Glutamatergic neuron (in vitro differentiated cells): ENCODE results near the gene ERBIN. TPM values are rescaled to one million over a fixed set of nuclear protein-coding genes. Genes with fewer than 3 reads are reported as not detected.
"Not testable (repeated sequence)": the region's sequence is repeated elsewhere in the genome, so short reads cannot be mapped to it uniquely, and the experiment has no call there.

ENCODE experiments used
- DNase-seq: peaks from one replicate; pipeline ENCODE4 v3.0.0; 2022
- H3K27ac Mint-ChIP-seq: one replicate; pipeline ENCODE4 v1.8.0; 2020; ENCODE audit warnings: mild to moderate bottlenecking, mixed read lengths, inconsistent platforms; ENCODE audit not compliant: unreplicated experiment
- H3K27me3 Mint-ChIP-seq: one replicate; pipeline ENCODE4 v1.8.0; 2020; ENCODE audit warnings: mild to moderate bottlenecking, moderate library complexity, mixed read lengths, inconsistent platforms; ENCODE audit not compliant: unreplicated experiment
- H3K36me3 Mint-ChIP-seq: one replicate; pipeline ENCODE4 v1.8.0; 2020; ENCODE audit warnings: mild to moderate bottlenecking, mixed read lengths, inconsistent platforms; ENCODE audit not compliant: unreplicated experiment
- H3K4me1 Mint-ChIP-seq: one replicate; pipeline ENCODE4 v1.8.0; 2020; ENCODE audit warnings: mild to moderate bottlenecking, low read depth, mixed read lengths, inconsistent platforms; ENCODE audit not compliant: unreplicated experiment
- H3K4me3 Mint-ChIP-seq: one replicate; pipeline ENCODE4 v1.8.0; 2020; ENCODE audit warnings: mild to moderate bottlenecking, mixed read lengths, inconsistent platforms; ENCODE audit not compliant: unreplicated experiment
- H3K9me3 Mint-ChIP-seq: one replicate; pipeline ENCODE4 v1.8.0; 2020; ENCODE audit warnings: mild to moderate bottlenecking, moderate library complexity, mixed read lengths, inconsistent platforms; ENCODE audit not compliant: unreplicated experiment
- CTCF ChIP-seq: fragments of 200-600 bp; sonication (generic); IDR thresholded peaks from one replicate; pipeline ENCODE4 v1.5.0; 2021; ENCODE audit not compliant: partially characterized antibody, unreplicated experiment
- total RNA-seq: library from RNA; stranded (reverse); fragmentation: NEBNext Ultra II Directional; extraction: Animal tissue kit (Norgen Biotek cat#: 25700); gene quantifications from one replicate; pipeline ENCODE4 v1.2.1, GENCODE V29; 2021; ENCODE audit not compliant: unreplicated experiment

The ERBIN gene
- total RNA-seq, 1 donor from 2014 or later = 67.7 TPM

DNA sequence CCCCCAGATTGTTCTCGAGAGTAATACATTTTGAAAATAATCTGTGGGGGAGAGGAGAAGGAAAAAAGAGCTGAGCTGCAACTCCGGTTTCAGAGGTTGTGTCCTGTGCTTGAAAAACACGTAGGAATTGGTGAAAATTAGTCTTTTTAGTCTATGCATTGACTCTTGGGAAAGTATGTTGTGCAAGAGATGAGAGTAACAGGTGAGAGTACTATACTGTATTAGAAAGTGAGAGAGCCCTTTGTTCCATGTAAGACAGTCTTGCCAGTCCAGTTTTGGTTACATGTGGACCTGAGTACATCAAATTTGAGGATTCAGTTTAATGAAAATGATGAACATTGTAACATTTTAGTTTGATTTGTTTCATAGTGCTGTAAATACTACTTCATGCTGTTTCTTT is 27.8 kb downstream of the ERBIN start:
- DNase-seq = no peak
- H3K4me3 Mint-ChIP-seq = no peak overlapping the region
- H3K27ac Mint-ChIP-seq = peak overlapping the region; percentile 7
- no peak for TF ChIP-seq CTCF
- H3K9me3 Mint-ChIP-seq = peaks cover 9% of the 10 kb centered on the region
- H3K27me3 Mint-ChIP-seq = peaks cover 3% of the 10 kb centered on the region
- H3K36me3 Mint-ChIP-seq = no peaks in the 10 kb centered on the region
- peaks cover 7% of the 10 kb centered on the region for H3K4me1 Mint-ChIP-seq

DNA sequence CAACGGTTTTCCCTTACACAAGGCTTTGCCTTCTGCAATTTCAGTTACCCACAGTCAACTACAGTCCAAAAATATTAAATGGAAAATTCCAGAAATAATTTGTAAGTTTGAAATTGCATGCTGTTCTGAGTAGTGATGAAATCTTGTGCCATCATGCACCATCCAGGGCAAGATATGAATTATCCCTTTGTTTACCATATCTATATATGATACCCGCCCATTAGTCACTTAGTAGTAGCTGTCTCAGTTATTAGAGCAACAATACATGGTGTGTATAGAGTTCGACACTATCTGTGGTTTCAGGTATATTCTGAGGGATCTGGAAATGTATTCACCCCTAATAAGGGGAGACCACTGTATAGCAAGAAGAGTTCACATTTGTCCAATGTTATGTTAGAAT is 29.4 kb downstream of the ERBIN start:
- Mint-ChIP-seq H3K9me3 (peaks cover 9% of the 10 kb centered on the region), H3K4me1 (peaks cover 7% of the 10 kb centered on the region), H3K27me3 (peaks cover 3% of the 10 kb centered on the region), H3K4me3 (no peak overlapping the region), H3K27ac (peak overlapping the region; percentile 48), H3K36me3 (no peaks in the 10 kb centered on the region)
- no peak for DNase-seq
- no peak for TF ChIP-seq CTCF

DNA sequence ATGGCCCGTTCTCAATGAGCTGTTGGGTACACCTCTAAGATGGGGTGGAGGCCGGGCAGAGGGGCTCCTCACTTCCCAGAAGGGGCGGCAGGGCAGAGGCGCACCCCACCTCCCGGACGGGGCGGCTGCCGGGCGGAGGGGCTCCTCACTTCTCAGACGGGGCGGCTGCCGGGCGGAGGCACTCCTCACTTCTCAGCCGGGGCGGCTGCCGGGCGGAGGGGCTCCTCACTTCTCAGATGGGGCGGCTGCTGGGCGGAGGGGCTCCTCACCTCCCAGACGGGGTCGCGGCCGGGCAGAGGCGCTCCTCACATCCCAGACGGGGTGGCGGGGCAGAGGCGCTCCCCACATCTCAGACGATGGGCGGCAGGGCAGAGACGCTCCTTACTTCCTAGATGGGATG is 31.3 kb downstream of the ERBIN start:
- peaks cover 16% of the 10 kb centered on the region for H3K4me1 Mint-ChIP-seq
- not testable (repeated sequence) for H3K9me3 Mint-ChIP-seq, DNase-seq, H3K27me3 Mint-ChIP-seq, H3K4me3 Mint-ChIP-seq, H3K36me3 Mint-ChIP-seq
- peak overlapping the region; percentile 82 for H3K27ac Mint-ChIP-seq

GRCh38 chr5:65961633-65962032 is 35.3 kb downstream of the ERBIN start:
- Mint-ChIP-seq H3K9me3 (peaks cover 7% of the 10 kb centered on the region), H3K4me1 (peaks cover 9% of the 10 kb centered on the region), H3K27ac (peak overlapping the region; percentile 17), H3K36me3 (peaks cover 5% of the 10 kb centered on the region), H3K4me3 (peak overlapping the region; percentile 8), H3K27me3 (peaks cover 3% of the 10 kb centered on the region)
- TF ChIP-seq CTCF = no peak
- no peak for DNase-seq

DNA sequence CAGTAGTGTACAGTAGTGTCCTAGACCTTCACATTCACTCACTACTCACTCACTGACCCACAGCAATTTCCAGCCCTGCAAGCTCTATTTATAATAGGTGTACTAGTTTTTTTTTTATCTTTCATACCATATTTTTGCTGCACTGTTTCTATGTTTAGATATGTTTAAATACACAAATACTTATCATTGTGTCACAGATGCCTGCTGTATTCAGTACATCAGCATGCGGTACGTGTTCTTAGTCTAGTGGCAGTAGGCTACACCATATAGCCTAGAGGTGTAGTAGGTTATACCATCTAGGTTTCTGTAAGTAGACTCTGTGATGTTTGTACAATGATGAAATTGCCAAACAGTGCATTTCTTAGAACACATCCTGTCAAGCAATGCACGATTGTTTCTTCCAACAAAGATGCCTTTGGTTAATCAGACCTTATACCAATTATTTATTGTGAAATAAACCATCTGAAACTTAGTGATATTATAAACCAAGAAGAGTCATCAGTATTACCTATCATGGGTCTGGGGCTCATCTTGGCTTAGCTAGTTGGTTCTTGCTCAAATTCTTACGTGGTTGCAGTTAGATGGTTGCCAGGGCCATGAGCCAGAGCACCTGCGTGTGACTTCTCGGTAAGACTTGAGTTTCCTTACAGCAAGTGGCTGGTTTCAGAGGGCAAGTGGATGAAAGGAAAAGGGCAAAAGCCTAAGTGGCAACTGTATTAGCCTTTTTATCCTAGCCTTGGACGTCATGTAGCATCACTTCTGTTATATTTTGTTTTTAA is 41.1 kb downstream of the ERBIN start:
- Mint-ChIP-seq H3K9me3 (no peaks in the 10 kb centered on the region), H3K4me1 (peaks cover 13% of the 10 kb centered on the region), H3K36me3 (peaks cover 5% of the 10 kb centered on the region), H3K27me3 (no peaks in the 10 kb centered on the region), H3K27ac (no peak overlapping the region), H3K4me3 (no peak overlapping the region)
- TF ChIP-seq CTCF = no peak
- no peak for DNase-seq
